Astrocyte of the cerebellum (primary cell): ENCODE measurements around the gene ISYNA1.
A peak's percentile ranks its signal among the peaks of the same experiment; 100 is the strongest.

Experiments used
- DNase-seq: peaks from one replicate; pipeline ENCODE4 v3.0.0-alpha.2; 2011; ENCODE audit warnings: low read depth
- H3K4me3 ChIP-seq: 2 replicates; pipeline ENCODE4 v1.5.1; 2011; ENCODE audit warnings: mild to moderate bottlenecking, low read depth, low read length, moderate library complexity
- CTCF ChIP-seq: IDR thresholded peaks from 2 replicates; pipeline ENCODE4 v1.5.1; 2012; ENCODE audit warnings: low read length, low read depth, moderate library complexity, mild to moderate bottlenecking; ENCODE audit errors: missing control alignments
- in situ Hi-C: cut with HindIII; loops from 2 replicates; pipeline ENCODE4 v1.10.0; 2017; ENCODE audit warnings: low sequenced_read_pairs

The ISYNA1 gene

GRCh38 chr19:18392417-18392816 is 45.5 kb downstream of the ISYNA1 start:
- DNase-seq = no peak
- no peak overlapping the region for H3K4me3 ChIP-seq
- in situ Hi-C loops = no loop called here
- TF ChIP-seq CTCF = no peak

GRCh38 chr19:18391509-18392075 is 46.3 kb downstream of the ISYNA1 start:
- DNase-seq = no peak
- no peak for TF ChIP-seq CTCF
- in situ Hi-C loops = no loop called here
- H3K4me3 ChIP-seq = no peak overlapping the region

- TF ChIP-seq CTCF = no peak
- in situ Hi-C loops = no loop called here
- DNase-seq = no peak
- no peak overlapping the region for H3K4me3 ChIP-seq
Measured at GRCh38 chr19:18390065-18390907, 47.6 kb downstream of the ISYNA1 start.

- in situ Hi-C loops = no loop called here
- TF ChIP-seq CTCF = no peak
- no peak for DNase-seq
- no peak overlapping the region for H3K4me3 ChIP-seq
Measured at GRCh38 chr19:18389726-18390064, 48.2 kb downstream of the ISYNA1 start.

- peak overlapping the region; percentile 46 for H3K4me3 ChIP-seq
- no peak for TF ChIP-seq CTCF
- in situ Hi-C loops = no loop called here
- DNase-seq = no peak
Measured at GRCh38 chr19:18388960-18389725, 48.8 kb downstream of the ISYNA1 start.

- no peak for DNase-seq
- in situ Hi-C loops = no loop called here
- peak overlapping the region; percentile 46 for H3K4me3 ChIP-seq
- TF ChIP-seq CTCF = peak; percentile 93
Measured at GRCh38 chr19:18388100-18388959, 49.6 kb downstream of the ISYNA1 start.
